Right cardiac atrium (tissue), 5 donors: ENCODE data around the gene METRN. TPM values are rescaled to one million over a fixed set of nuclear protein-coding genes. Genes with fewer than 3 reads are reported as not detected.

Experiments used
- ATAC-seq, 2 donors: fragments of 200-7000 bp; cut with Tn5 transposase; one replicate each; pipeline versions ENCODE4 v1.8.0 to v1.9.1; 2020; ENCODE audit warnings: moderate library complexity in 2 of 2, mild to moderate bottlenecking in 1 of 2
- DNase-seq, 3 donors: peaks; one replicate each; pipeline ENCODE4 v3.0.0-alpha.2; 2020
- H3K27ac ChIP-seq: one replicate; pipeline ENCODE4 v1.5.1; 2013; ENCODE audit warnings: mild to moderate bottlenecking, low read length, control low read depth, moderate library complexity
- H3K27me3 ChIP-seq: one replicate; pipeline ENCODE4 v1.6.1; 2013; ENCODE audit not compliant: control insufficient read depth, insufficient read depth
- H3K4me1 ChIP-seq: one replicate; pipeline ENCODE4 v1.6.1; 2013; ENCODE audit warnings: low read length; ENCODE audit not compliant: control insufficient read depth, insufficient read depth
- H3K4me3 ChIP-seq: one replicate; pipeline ENCODE4 v1.5.1; 2013; ENCODE audit warnings: low read length, control low read depth
- H3K9me3 ChIP-seq: one replicate; pipeline ENCODE4 v1.6.1; 2013; ENCODE audit warnings: low read length; ENCODE audit not compliant: control insufficient read depth
- WGBS: extraction: QIAGEN DNeasy Blood & Tissue Kit; methylation state at CpG from one replicate; pipeline ENCODE4 v1.1.7; 2013; 5-methylcytosine and 5-hydroxymethylcytosine counted together
- intact Hi-C, 4 donors: fragments of 100-400 bp; cut with DNase I; formaldehyde crosslinking; loops; one replicate each; pipeline versions ENCODE4 v1.11.0 to v1.14.0; 2022 to 2023
- polyA plus RNA-seq: library from polyadenylated mRNA; stranded (reverse); fragments of 200-250 nt; gene quantifications from one replicate; pipeline ENCODE4 v1.2.3, GENCODE V29; 2013
- total RNA-seq, 4 donors: library from RNA; stranded (reverse); fragmentation: NEBNext Ultra II Directional; extraction: Animal tissue kit (Norgen Biotek cat#: 25700); gene quantifications; one replicate each; pipeline ENCODE4 v1.2.1, GENCODE V29; 2021
- donor health status: healthy with polysubstance abuse.
- donor health status: DM: no; HTN: yes; CAD: no.
- donor health status: DM: no; HTN: no; CAD: no.
- donor health status: DM: no; HTN: yes; CAD: no; lungs with severe emphysema.
- donor health status: DM: yes; HTN: yes; CAD: no.

The METRN gene
- total and polyA plus RNA-seq, 5 donors, result 65.2 to 75.0 (median 68.2) TPM

- DNase-seq, result peak; percentile 81 to 92 (median 92)
- 5% methylated on average over 106 of the region's 106 CpGs for WGBS
- intact Hi-C loops, result no loop called here
- Histone ChIP-seq H3K4me3 (peak within 1 kb of the TSS; percentile 57), H3K27me3 (no peaks in the 10 kb centered on the region), H3K27ac (peak within 1 kb of the TSS; percentile 73), H3K4me1 (peaks cover 5% of the 10 kb centered on the region), H3K9me3 (no peaks in the 10 kb centered on the region)
- peak; percentile 81 to 82 for ATAC-seq
Measured at GRCh38 chr16:720990-721764, 6.3 kb downstream of the METRN start, which contains the start of gene ANTKMT. ANTKMT (plus strand) TSS chr16:721146; CDS start chr16:721275, 129 bp downstream.

- no peaks in the 10 kb centered on the region for H3K27me3 ChIP-seq
- intact Hi-C loops, result no loop called here
- 85% methylated on average over 51 of the region's 51 CpGs for WGBS
- no peak overlapping the region for H3K27ac ChIP-seq
- H3K9me3 ChIP-seq, result no peaks in the 10 kb centered on the region
- no peak for ATAC-seq
- peaks cover 5% of the 10 kb centered on the region for H3K4me1 ChIP-seq
- peak overlapping the region; percentile 57 for H3K4me3 ChIP-seq
- peak in 1 of 3 donors; percentile 65 for DNase-seq
Measured at GRCh38 chr16:721765-722540, 7.0 kb downstream of the METRN start.

- H3K9me3 ChIP-seq, result no peaks in the 10 kb centered on the region
- intact Hi-C loops, result no loop called here
- 86% methylated on average over 24 of the region's 24 CpGs for WGBS
- ATAC-seq (no peak), DNase-seq (peak in 1 of 3 donors; percentile 55)
- H3K4me3 ChIP-seq, result no peak overlapping the region
- no peak overlapping the region for H3K27ac ChIP-seq
- no peaks in the 10 kb centered on the region for H3K27me3 ChIP-seq
- H3K4me1 ChIP-seq, result peaks cover 5% of the 10 kb centered on the region
Measured at GRCh38 chr16:722835-723633, 8.1 kb downstream of the METRN start.

DNA sequence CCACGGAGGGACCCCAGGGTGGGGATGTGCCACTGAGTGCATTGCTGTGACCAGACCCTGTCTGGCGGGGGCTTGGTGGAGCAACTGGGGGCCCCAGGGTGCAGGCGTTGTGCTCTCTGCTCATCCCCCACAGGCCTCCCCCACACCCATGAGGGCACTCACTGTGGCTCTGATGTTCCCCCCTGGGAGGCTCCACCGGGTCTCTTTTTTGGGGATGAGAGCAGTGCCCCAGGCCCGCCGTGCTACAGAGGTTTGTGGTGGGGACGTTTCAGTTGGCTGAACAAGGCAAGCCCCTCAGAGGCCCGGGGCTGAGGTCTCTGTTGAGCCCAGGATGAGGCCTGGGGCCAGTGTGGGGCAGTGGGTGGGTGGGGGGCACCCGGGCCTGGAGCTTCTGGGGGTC lies 8.8 kb downstream of the METRN start:
- no peaks in the 10 kb centered on the region for H3K27me3 ChIP-seq
- 86% methylated on average over 9 of the region's 9 CpGs for WGBS
- no peak overlapping the region for H3K27ac ChIP-seq
- intact Hi-C loops, result no loop called here
- DNase-seq, result peak in 1 of 3 donors; percentile 45
- H3K9me3 ChIP-seq, result no peaks in the 10 kb centered on the region
- no peak for ATAC-seq
- H3K4me3 ChIP-seq, result no peak overlapping the region
- H3K4me1 ChIP-seq, result peaks cover 5% of the 10 kb centered on the region

DNA sequence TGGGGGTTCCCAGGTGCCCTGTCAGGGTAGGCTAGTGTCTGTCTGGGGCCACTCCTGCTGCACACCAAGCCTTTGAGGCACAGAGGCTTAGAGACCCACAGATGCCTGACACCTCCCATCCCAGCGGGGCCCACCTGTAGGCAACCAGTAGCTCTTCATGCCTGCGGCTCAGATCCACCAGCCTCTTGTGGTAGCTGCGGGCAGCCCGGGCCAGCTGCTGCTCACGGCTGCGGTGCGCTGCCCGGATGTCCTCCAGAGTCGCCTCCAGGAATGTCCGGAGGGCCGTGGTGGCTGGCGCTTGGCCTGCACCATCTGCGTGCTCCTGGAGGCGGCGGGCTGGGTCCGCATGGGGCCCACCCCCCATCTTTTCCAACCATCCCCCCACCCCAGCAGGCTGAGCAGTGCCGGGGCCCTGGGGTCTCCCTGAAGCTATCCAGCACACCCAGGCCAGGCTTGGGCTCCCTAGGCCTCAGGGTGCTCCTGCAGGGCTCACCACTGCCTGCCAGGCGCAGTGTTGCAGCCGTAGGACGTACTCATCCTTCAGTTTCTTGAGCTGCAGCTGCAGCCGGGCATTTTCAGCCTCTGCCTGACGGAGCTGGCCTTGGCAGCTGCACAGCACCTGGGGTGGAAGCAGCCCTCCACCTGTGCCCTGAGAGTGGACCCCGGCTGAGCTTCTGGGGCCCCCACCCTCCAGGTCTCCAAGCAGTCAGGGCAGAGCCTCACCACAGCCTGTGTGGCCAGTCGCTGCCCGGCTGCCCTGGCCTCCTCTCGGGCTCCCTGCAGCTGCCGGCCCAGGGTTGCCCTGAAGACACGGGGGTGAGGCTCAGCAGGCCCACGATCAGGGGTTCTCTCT lies 9.5 kb downstream of the METRN start:
- no peaks in the 10 kb centered on the region for H3K9me3 ChIP-seq
- intact Hi-C loops, result no loop called here
- peaks cover 5% of the 10 kb centered on the region for H3K4me1 ChIP-seq
- ATAC-seq (no peak), DNase-seq (peak in 1 of 3 donors; percentile 56)
- 61% methylated on average over 29 of the region's 29 CpGs for WGBS
- H3K27ac ChIP-seq, result no peak overlapping the region
- H3K4me3 ChIP-seq, result no peak overlapping the region
- H3K27me3 ChIP-seq, result no peaks in the 10 kb centered on the region

DNA sequence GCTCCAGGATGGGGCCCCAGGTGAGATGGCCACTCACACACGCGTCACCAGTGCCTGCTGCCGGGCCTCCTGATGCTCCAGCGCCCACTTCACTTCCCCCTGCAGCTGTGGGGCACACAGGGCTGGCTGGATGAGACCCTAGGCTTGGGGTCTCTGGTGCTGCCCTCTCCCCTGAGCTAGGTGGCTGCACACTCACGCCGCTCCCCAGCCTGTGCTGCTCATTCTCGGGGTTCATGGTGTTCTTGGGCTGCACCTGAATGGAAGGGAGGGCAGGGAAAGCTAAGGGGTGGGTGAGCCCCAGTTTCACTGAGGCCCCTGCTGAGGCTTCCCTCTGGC lies 10.1 kb downstream of the METRN start:
- Histone ChIP-seq H3K27ac (no peak overlapping the region), H3K4me3 (no peak overlapping the region), H3K4me1 (peaks cover 3% of the 10 kb centered on the region), H3K27me3 (no peaks in the 10 kb centered on the region), H3K9me3 (no peaks in the 10 kb centered on the region)
- DNase-seq (peak in 1 of 3 donors; percentile 45), ATAC-seq (no peak)
- intact Hi-C loops, result no loop called here
- WGBS, result 75% methylated on average over 7 of the region's 7 CpGs

DNA sequence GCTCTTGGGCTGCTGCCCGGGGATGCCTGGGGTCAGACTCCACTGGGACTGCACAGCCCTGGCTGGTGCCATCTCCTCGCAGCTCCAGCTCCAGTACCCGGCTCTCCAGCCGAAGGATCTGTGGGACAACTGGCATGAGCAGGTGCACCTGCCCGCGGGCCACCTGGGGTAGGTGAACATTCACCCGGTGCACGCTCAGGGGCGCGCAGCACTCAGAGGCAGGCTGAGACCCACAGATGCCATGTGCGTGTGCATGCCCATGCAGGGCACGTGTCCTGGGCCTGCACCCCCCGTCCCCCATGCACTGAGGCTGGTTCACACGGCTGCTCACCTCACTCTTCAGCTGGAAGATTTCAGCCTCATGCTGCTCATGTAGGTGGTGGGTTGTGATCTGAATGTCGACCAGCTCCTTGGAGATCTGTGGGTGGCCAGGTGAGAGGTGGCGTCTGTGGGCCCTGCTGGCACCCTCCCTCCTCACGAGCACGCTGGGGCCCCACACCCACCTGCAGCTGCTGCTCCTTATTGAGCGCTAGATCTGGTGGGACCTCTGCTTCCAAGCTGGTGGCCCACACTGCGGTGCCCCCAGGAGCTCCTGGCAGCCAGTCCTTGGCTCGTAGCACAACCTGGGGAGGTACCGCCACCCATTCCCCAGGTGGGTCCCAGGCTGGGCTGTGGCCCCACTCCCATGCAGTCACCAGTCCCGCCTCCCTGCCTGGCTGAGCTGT lies 10.7 kb downstream of the METRN start:
- Histone ChIP-seq H3K27me3 (no peaks in the 10 kb centered on the region), H3K9me3 (no peaks in the 10 kb centered on the region), H3K27ac (no peak overlapping the region), H3K4me1 (peaks cover 3% of the 10 kb centered on the region), H3K4me3 (no peak overlapping the region)
- intact Hi-C loops, result no loop called here
- ATAC-seq, result no peak
- WGBS, result 76% methylated on average over 23 of the region's 23 CpGs
- DNase-seq, result peak in 1 of 3 donors; percentile 50

GRCh38 chr16:726188-726437 lies 11.2 kb downstream of the METRN start:
- ATAC-seq (no peak), DNase-seq (no peak)
- H3K27me3 ChIP-seq, result no peaks in the 10 kb centered on the region
- H3K4me1 ChIP-seq, result peaks cover 3% of the 10 kb centered on the region
- intact Hi-C loops, result no loop called here
- no peak overlapping the region for H3K4me3 ChIP-seq
- 16% methylated on average over 9 of the region's 9 CpGs for WGBS
- H3K27ac ChIP-seq, result no peak overlapping the region
- H3K9me3 ChIP-seq, result no peaks in the 10 kb centered on the region

GRCh38 chr16:726438-727290 lies 11.7 kb downstream of the METRN start, which contains the start of the genes CCDC78 and HAGHL:
CCDC78 (minus strand) TSS chr16:726443; CDS start chr16:726367, 76 bp downstream.
HAGHL (plus strand) TSS chr16:727106; CDS start chr16:727510, 404 bp downstream.
- H3K4me3 ChIP-seq, result peak within 1 kb of the TSS; percentile 54
- intact Hi-C loops, result no loop called here
- 2% methylated on average over 88 of the region's 88 CpGs for WGBS
- ATAC-seq (peak; percentile 9 to 23), DNase-seq (peak; percentile 67 to 88 (median 85))
- no peaks in the 10 kb centered on the region for H3K9me3 ChIP-seq
- H3K4me1 ChIP-seq, result peaks cover 3% of the 10 kb centered on the region
- H3K27ac ChIP-seq, result no peak within 1 kb of the TSS
- no peaks in the 10 kb centered on the region for H3K27me3 ChIP-seq
